Stomach (tissue), 9 donors: ENCODE results near the gene TNS1. TPM values are rescaled to one million over a fixed set of nuclear protein-coding genes. Genes with fewer than 3 reads are reported as not detected.

Source experiments
- DNase-seq, 2 donors: peaks; one replicate each; pipeline versions ENCODE4 v3.0.0 to v3.0.0-alpha.2; 2013 to 2019
- H3K27ac ChIP-seq, 5 donors: fragments of 200-600 bp in 4 of 5; sonication (generic) in 4 of 5; one replicate each; pipeline ENCODE4 v1.5.1; 2013 to 2019; ENCODE audit warnings: mild to moderate bottlenecking in 1 of 5, moderate library complexity in 1 of 5
- H3K27me3 ChIP-seq, 3 donors: fragments of 200-600 bp; sonication (generic); one replicate each; pipeline ENCODE4 v1.5.1; 2017 to 2019; ENCODE audit warnings: mixed run types in 1 of 3
- H3K36me3 ChIP-seq, 4 donors: fragments of 200-600 bp; sonication (generic); 1 replicate in 3 of 4; 2 replicates in 1 of 4; pipeline ENCODE4 v1.5.1; 2016 to 2019
- H3K4me1 ChIP-seq, 4 donors: fragments of 200-600 bp; sonication (generic); one replicate each; pipeline ENCODE4 v1.5.1; 2016 to 2019
- H3K4me3 ChIP-seq, 4 donors: fragments of 200-600 bp; sonication (generic) in 3 of 4; one replicate each; pipeline ENCODE4 v1.5.1; 2016 to 2019; ENCODE audit warnings: mild to moderate bottlenecking in 1 of 4
- H3K9me3 ChIP-seq, 4 donors: fragments of 200-600 bp; sonication (generic); one replicate each; pipeline ENCODE4 v1.5.1; 2016 to 2019
- CTCF ChIP-seq, 7 experiments: fragments of 450-650 bp in 4 of 7; fragments of 200-600 bp in 3 of 7; sonication (generic) in 3 of 7; IDR thresholded peaks; one replicate each; pipeline ENCODE4 v1.5.1; 2016 to 2019; ENCODE audit warnings: antibody characterized with exemption in 7 of 7, control low read depth in 2 of 7, mild to moderate bottlenecking in 1 of 7
- EP300 ChIP-seq: sonication (generic); formaldehyde crosslinking; IDR thresholded peaks from one replicate; pipeline ENCODE4 v1.6.1; 2017; ENCODE audit warnings: antibody characterized with exemption
- POLR2A ChIP-seq, 4 donors: fragments of 450-650 bp; IDR thresholded peaks; one replicate each; pipeline ENCODE4 v1.6.1; 2016; ENCODE audit warnings: antibody characterized with exemption in 4 of 4, control low read depth in 2 of 4, mild to moderate bottlenecking in 1 of 4, moderate library complexity in 1 of 4
- POLR2AphosphoS5 ChIP-seq, 3 donors: sonication (generic); formaldehyde crosslinking; IDR thresholded peaks; one replicate each; pipeline ENCODE4 v1.6.1; 2016; ENCODE audit warnings: antibody characterized with exemption in 3 of 3
- WGBS, 5 donors: extraction: QIAGEN DNeasy Blood & Tissue Kit in 3 of 5; methylation state at CpG; one replicate each; pipeline versions ENCODE4 v1.1.5 to v1.1.7; 2013 to 2018; 5-methylcytosine and 5-hydroxymethylcytosine counted together
- intact Hi-C: fragments of 100-400 bp; cut with DNase I; formaldehyde crosslinking; loops from one replicate; pipeline ENCODE4 v1.15.1; 2023; ENCODE audit warnings: low total_unique reads
- polyA plus RNA-seq, 3 donors: library from polyadenylated mRNA; stranded (reverse); fragments of 200-250 nt; gene quantifications; one replicate each; pipeline ENCODE4 v1.2.3, GENCODE V29; 2013
- total RNA-seq, 5 donors: library from RNA; depleted of rRNA; stranded (reverse); fragments of >200 nt; gene quantifications; one replicate each; pipeline versions ENCODE4 v1.1.0 to v1.2.3, GENCODE V29; 2014 to 2016
- donor health status: healthy with polysubstance abuse.
- donor health status: Bipolar disorder and iron deficiency.
- donor health status: healthy.

Gene TNS1
- total and polyA plus RNA-seq, 8 donors: 18.5 to 682 (median 160) TPM

GRCh38 chr2:217868911-217869334 lies 133.9 kb downstream of the TNS1 start:
- H3K27me3 ChIP-seq: no peaks in the 10 kb centered on the region
- peaks cover 0 to 58% (median 28%) of the 10 kb centered on the region in 4 donors for H3K4me1 ChIP-seq
- WGBS, 5 donors: 62 to 90% (median 78%) methylated on average over 3 of the region's 3 CpGs
- H3K9me3 ChIP-seq: no peaks in the 10 kb centered on the region
- H3K27ac ChIP-seq: peak overlapping the region in 2 of 5 donors; percentile 43 to 61
- H3K4me3 ChIP-seq: no peak overlapping the region
- DNase-seq: no peak
- TF ChIP-seq POLR2AphosphoS5 (IDR thresholded peaks at IDR 0.05) (peak in 2 of 3 donors; percentile 50 to 88), EP300 (no peak)
- H3K36me3 ChIP-seq: peaks cover 69 to 100% (median 96%) of the 10 kb centered on the region in 4 donors
- intact Hi-C loops: no loop called here

- intact Hi-C loops: no loop called here
- H3K36me3 ChIP-seq: peaks cover 74 to 100% (median 96%) of the 10 kb centered on the region in 4 donors
- no peak overlapping the region for H3K4me3 ChIP-seq
- peak overlapping the region in 1 of 5 donors; percentile 61 for H3K27ac ChIP-seq
- no peaks in the 10 kb centered on the region for H3K27me3 ChIP-seq
- 68 to 80% (median 80%) methylated on average over 5 of the region's 5 CpGs for WGBS, 5 donors
- peaks cover 0 to 61% (median 27%) of the 10 kb centered on the region in 4 donors for H3K4me1 ChIP-seq
- no peak for DNase-seq
- no peaks in the 10 kb centered on the region for H3K9me3 ChIP-seq
- no peak for TF ChIP-seq CTCF (IDR thresholded peaks at IDR 0.05)
- no peak for TF ChIP-seq POLR2A (IDR thresholded peaks at IDR 0.05)
- TF ChIP-seq EP300: no peak
- no peak for TF ChIP-seq POLR2AphosphoS5 (IDR thresholded peaks at IDR 0.05)
Observed at GRCh38 chr2:217868265-217868892, 134.4 kb downstream of the TNS1 start.

GRCh38 chr2:217866457-217866856 lies 136.3 kb downstream of the TNS1 start:
- Histone ChIP-seq H3K4me3 (no peak overlapping the region), H3K36me3 (peaks cover 80 to 100% (median 97%) of the 10 kb centered on the region in 4 donors), H3K27me3 (no peaks in the 10 kb centered on the region), H3K9me3 (no peaks in the 10 kb centered on the region), H3K4me1 (peaks cover 0 to 66% (median 34%) of the 10 kb centered on the region in 4 donors), H3K27ac (no peak overlapping the region)
- 61 to 81% (median 77%) methylated on average over 3 of the region's 3 CpGs for WGBS, 5 donors
- intact Hi-C loops: no loop called here
- TF ChIP-seq EP300 (no peak), CTCF (IDR thresholded peaks at IDR 0.05) (no peak), POLR2AphosphoS5 (IDR thresholded peaks at IDR 0.05) (no peak), POLR2A (IDR thresholded peaks at IDR 0.05) (no peak)
- no peak for DNase-seq

GRCh38 chr2:217864963-217865772 lies 137.6 kb downstream of the TNS1 start:
- Histone ChIP-seq H3K9me3 (no peaks in the 10 kb centered on the region), H3K27ac (no peak overlapping the region), H3K4me3 (no peak overlapping the region), H3K27me3 (no peaks in the 10 kb centered on the region), H3K36me3 (peaks cover 77 to 99% (median 92%) of the 10 kb centered on the region in 4 donors), H3K4me1 (peaks cover 0 to 66% (median 31%) of the 10 kb centered on the region in 4 donors)
- WGBS, 5 donors: 55 to 68% (median 65%) methylated on average over 3 of the region's 3 CpGs
- TF ChIP-seq EP300: no peak
- TF ChIP-seq CTCF (IDR thresholded peaks at IDR 0.05): no peak
- TF ChIP-seq POLR2AphosphoS5 (IDR thresholded peaks at IDR 0.05): no peak
- TF ChIP-seq POLR2A (IDR thresholded peaks at IDR 0.05): no peak
- intact Hi-C loops: no loop called here
- DNase-seq: no peak
